ENCODE results near the gene PTAFR.
"Not testable (repeated sequence)": the region's sequence is repeated elsewhere in the genome, so short reads cannot be mapped to it uniquely, and the experiment has no call there.

PTAFR gene

DNA sequence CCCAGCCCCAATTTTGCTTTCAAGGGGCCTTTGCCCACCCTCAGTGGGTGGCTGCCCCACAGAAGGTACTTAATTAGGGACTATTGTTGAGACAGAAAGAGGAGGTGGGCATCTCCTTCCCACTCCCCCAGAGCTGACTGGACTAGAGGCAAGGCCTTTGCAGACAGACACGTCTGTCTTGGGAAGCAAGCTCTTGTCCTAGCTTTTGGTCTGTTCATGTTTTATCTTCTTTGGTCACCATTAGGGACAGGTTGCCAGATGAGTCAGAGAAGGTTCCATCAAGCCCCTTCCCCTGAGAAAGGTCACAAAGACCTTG is 27.7 kb downstream of the PTAFR start:
- ATAC-seq (replicated peaks; ENCODE audit: extremely low read depth, poor library complexity, severe bottlenecking) (no peak), DNase-seq (ENCODE audit: low spot score in 2 of 2) (no peak)
- H3K9me3 Mint-ChIP-seq: peaks cover 4% of the 10 kb centered on the region
- no peaks in the 10 kb centered on the region for H3K27me3 Mint-ChIP-seq
- H3K4me1 Mint-ChIP-seq: peaks cover 6% of the 10 kb centered on the region
- no peak overlapping the region for H3K4me3 Mint-ChIP-seq
- no peak overlapping the region for H3K27ac Mint-ChIP-seq (ENCODE audit: low read depth)
- no peaks in the 10 kb centered on the region for H3K36me3 Mint-ChIP-seq (ENCODE audit: insufficient read depth)

DNA sequence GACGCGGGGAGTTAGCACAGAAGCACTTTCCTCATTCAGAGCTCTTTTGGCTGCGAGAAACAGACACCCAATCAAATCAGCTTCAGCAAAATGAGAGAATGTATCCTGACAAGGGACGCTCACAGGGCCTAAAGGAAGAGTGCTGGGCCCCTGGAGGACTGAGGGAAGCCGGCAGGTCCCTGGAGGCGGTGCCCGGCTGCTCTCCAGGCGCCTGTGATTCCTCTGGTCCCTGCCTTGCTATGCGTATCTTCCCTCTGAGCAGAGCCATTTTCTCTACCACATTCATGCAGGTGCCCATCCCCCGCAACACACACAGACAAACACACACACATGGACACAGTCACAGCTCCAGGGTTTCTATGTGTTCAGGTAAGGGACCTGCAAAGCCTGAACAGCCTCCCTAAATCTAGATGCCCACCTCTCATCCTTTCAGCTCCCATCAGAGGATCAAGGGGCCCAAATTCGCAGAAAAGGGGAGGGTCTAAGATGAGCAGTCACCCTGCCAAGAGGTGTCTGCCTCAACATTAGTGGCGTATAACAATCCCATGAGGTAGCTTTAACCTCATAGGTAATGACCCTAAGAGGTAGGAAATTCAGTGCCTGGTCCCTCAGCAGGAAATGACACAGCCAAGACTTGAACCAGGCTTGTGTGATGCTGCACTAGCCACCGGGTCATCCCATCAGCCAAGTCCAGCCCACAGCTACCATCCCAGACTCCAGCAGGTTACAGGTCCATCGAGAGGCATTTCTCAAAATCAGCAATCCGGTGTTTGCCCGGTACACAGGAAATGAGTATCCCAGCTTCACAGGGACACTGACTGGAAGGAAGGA is 29.0 kb downstream of the PTAFR start:
- Mint-ChIP-seq H3K4me3 (no peak overlapping the region), H3K4me1 (peaks cover 6% of the 10 kb centered on the region), H3K36me3 (ENCODE audit: insufficient read depth) (no peaks in the 10 kb centered on the region), H3K27ac (ENCODE audit: low read depth) (no peak overlapping the region), H3K9me3 (peaks cover 4% of the 10 kb centered on the region), H3K27me3 (no peaks in the 10 kb centered on the region)
- no peak for DNase-seq (ENCODE audit: low spot score in 2 of 2)
- no peak for ATAC-seq (replicated peaks; ENCODE audit: extremely low read depth, poor library complexity, severe bottlenecking)

DNA sequence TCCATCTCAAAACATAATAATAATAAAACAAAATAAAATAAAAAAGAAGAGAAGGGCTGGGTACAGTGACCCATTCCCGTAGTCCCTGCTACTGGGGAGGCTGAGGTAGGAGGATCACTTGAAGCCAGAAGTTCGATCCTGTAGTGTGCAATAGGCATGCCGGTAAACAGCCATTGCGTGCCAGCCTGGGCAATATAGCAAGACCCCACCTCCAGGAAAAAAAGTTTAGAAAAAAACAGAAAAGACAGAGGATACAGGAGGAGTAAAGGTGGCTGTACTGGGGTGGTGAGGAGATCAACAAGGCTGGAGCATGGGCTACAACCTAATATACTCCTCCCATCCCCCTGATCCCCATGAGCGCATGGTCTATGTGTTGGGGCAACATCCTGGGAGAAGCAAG is 30.8 kb downstream of the PTAFR start:
- H3K4me1 Mint-ChIP-seq: peaks cover 6% of the 10 kb centered on the region
- H3K27me3 Mint-ChIP-seq: no peaks in the 10 kb centered on the region
- DNase-seq (ENCODE audit: low spot score in 2 of 2): no peak
- no peak overlapping the region for H3K4me3 Mint-ChIP-seq
- H3K27ac Mint-ChIP-seq (ENCODE audit: low read depth): no peak overlapping the region
- no peak for ATAC-seq (replicated peaks; ENCODE audit: extremely low read depth, poor library complexity, severe bottlenecking)
- no peaks in the 10 kb centered on the region for H3K36me3 Mint-ChIP-seq (ENCODE audit: insufficient read depth)
- peaks cover 4% of the 10 kb centered on the region for H3K9me3 Mint-ChIP-seq

DNA sequence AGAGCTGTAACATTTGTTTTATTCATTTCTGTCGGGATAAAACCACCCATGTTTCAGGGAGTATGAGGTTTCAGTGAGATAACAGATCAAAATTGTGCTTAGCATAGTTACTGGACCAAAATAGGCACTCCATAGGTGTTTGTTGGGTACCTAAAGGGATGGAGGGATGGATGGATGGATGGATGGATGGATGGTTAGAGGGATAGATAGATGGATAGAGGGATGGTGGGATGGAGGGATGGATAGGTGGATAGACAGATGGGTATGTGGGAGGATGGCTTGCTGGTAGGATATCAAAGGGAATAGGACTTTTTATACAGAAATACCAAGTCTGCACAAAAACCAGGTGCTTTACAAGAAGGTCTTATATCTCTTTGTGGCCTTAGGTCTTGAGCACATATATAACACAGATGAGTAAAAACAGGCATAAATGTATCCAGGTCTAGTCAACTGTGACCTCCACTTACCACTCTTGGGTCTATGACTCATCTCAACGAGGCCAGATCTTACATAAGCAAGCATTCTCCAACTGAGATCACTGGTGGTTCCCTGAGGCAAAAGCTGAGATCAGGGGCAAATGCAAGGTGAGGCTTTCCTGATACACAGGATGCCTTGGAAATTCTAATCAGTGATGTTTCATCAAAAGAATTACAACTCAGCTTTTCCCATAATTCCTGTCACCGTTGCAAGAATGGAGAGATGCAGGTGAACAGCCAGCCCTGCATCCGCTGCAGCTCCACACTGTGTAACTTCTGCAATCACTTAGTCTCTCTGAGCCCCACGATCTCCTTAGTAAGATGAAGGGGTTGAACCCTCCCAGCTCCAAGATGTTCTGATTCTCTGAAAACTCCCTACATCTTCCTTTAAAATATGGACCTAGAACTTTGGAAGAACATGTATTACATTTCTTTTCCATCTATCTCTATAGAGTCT is 32.0 kb downstream of the PTAFR start:
- Mint-ChIP-seq H3K27ac (ENCODE audit: low read depth) (no peak overlapping the region), H3K36me3 (ENCODE audit: insufficient read depth) (no peaks in the 10 kb centered on the region), H3K4me3 (no peak overlapping the region), H3K9me3 (no peaks in the 10 kb centered on the region), H3K4me1 (peaks cover 6% of the 10 kb centered on the region), H3K27me3 (no peaks in the 10 kb centered on the region)
- DNase-seq (ENCODE audit: low spot score in 2 of 2) (no peak), ATAC-seq (replicated peaks; ENCODE audit: extremely low read depth, poor library complexity, severe bottlenecking) (no peak)

DNA sequence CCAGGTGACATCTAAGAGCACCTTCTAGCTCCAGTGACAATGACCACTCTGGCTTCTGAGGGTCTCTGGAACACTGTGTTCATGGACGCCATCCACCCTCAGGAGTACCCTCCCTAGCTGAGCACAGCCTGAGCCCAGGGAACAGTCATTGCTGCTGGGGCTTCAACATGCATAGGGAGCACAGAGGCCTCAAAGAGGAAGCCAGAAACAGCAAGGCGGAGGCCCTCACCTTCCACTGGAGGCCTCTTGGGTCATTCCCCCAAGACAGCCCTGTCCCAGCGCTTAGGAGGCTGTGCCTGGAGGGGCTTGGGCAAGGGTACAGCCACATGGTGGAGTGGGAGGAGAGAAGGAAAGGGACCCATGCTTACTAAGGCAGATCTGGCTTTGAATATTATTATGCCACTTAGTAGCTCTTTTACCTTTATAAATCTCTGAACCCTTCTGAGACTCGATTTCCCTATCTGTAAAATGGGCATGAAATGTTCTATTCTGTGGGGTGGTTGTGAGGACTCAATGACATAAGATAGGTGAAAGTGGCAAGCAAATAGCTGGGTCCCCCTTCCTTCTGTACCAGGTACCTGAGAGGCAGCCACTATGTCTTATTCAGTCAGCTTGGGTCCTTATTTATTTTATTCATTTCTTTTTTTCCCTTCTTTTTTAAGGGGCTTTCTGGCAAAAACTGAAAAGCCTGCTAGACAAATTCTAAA is 32.8 kb downstream of the PTAFR start:
- no peaks in the 10 kb centered on the region for H3K36me3 Mint-ChIP-seq (ENCODE audit: insufficient read depth)

DNA sequence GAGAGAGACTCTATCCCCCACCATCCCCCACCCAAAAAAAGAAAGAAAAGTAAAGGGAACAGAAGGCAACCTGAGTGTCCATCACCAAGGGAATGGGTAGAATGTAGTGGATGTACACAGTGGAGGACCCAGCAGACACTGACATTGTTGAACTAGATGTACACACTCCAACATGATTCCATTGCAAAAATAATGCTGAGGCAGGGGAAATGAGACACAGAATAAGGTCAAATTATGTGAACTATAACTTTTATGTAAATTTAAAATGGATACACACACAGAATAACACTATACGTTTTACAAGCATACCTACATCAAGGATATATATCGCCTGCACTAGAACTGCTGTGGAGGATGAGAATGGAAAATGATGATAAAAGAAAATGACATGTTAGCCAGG is 34.8 kb downstream of the PTAFR start:
- no peak overlapping the region for H3K4me3 Mint-ChIP-seq
- no peak for DNase-seq (ENCODE audit: low spot score in 2 of 2)
- H3K27me3 Mint-ChIP-seq: no peaks in the 10 kb centered on the region
- peaks cover 6% of the 10 kb centered on the region for H3K4me1 Mint-ChIP-seq
- ATAC-seq (replicated peaks; ENCODE audit: extremely low read depth, poor library complexity, severe bottlenecking): no peak
- H3K36me3 Mint-ChIP-seq (ENCODE audit: insufficient read depth): no peaks in the 10 kb centered on the region
- H3K27ac Mint-ChIP-seq (ENCODE audit: low read depth): no peak overlapping the region
- no peaks in the 10 kb centered on the region for H3K9me3 Mint-ChIP-seq

More for the DNA sequence above, 32.8 kb downstream of the PTAFR start:
- Mint-ChIP-seq H3K27ac (ENCODE audit: low read depth) (no peak overlapping the region), H3K4me3 (no peak overlapping the region), H3K27me3 (no peaks in the 10 kb centered on the region), H3K4me1 (peaks cover 6% of the 10 kb centered on the region), H3K9me3 (no peaks in the 10 kb centered on the region)
- DNase-seq (ENCODE audit: low spot score in 2 of 2) (no peak), ATAC-seq (replicated peaks; ENCODE audit: extremely low read depth, poor library complexity, severe bottlenecking) (no peak)

DNA sequence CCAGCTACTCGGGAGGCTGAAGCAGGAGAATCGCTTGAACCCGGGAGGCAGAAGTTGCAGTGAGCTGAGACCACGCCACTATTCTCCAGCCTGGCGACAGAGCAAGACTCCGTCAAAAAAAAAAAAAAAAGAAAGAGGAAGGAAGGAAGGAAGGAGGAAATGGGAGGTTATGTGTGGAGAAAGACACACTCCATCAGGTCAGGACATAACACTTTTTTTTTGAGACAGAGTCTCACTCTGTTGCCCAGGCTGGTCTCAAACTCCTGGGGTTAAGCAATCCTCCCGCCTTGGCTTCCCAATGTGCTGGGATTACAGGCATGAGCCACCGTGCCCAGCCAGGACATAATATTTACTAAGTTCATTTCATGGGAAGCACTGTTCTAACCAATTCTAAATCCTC is 36.6 kb downstream of the PTAFR start:
- not testable (repeated sequence) for H3K27ac Mint-ChIP-seq (ENCODE audit: low read depth); H3K4me3 Mint-ChIP-seq; ATAC-seq (replicated peaks; ENCODE audit: extremely low read depth, poor library complexity, severe bottlenecking); H3K4me1 Mint-ChIP-seq; H3K36me3 Mint-ChIP-seq (ENCODE audit: insufficient read depth); H3K27me3 Mint-ChIP-seq; DNase-seq (ENCODE audit: low spot score in 2 of 2); H3K9me3 Mint-ChIP-seq

DNA sequence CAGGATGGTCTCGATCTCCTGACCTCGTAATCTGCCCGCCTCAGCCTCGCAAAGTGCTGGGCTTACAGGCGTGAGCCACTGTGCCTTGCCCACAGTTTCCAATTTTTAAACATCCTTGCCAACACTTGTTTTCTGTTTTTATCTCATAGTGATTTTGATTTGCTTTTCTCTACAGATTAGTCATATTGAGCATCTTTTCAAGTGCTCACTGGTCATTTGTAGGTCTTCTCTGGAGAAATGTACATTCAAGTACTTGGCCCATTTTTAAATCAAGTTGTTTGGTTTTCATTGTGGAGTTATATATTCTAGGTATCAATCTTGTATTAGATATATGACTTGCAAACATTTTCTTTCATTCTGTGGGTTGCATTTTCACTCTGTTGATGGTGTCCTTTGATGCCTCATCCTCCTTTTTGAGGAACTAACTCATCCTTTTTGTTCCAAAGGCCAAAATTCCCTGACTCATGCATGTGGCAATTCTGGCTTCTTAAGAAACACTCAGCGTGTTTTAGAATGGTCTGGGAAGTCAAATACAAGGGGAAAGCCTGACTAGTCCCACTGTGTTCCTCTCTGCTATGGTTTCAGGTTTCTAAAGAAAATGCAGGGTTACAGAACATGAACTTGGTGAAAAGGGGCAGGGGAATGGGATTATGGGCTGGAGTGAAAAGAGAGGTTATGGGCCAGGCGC is 37.3 kb downstream of the PTAFR start:
- Mint-ChIP-seq H3K27ac (ENCODE audit: low read depth) (no peak overlapping the region), H3K4me1 (peaks cover 3% of the 10 kb centered on the region), H3K4me3 (no peak overlapping the region), H3K27me3 (no peaks in the 10 kb centered on the region), H3K36me3 (ENCODE audit: insufficient read depth) (no peaks in the 10 kb centered on the region), H3K9me3 (no peaks in the 10 kb centered on the region)
- DNase-seq (ENCODE audit: low spot score in 2 of 2): no peak
- no peak for ATAC-seq (replicated peaks; ENCODE audit: extremely low read depth, poor library complexity, severe bottlenecking)

DNA sequence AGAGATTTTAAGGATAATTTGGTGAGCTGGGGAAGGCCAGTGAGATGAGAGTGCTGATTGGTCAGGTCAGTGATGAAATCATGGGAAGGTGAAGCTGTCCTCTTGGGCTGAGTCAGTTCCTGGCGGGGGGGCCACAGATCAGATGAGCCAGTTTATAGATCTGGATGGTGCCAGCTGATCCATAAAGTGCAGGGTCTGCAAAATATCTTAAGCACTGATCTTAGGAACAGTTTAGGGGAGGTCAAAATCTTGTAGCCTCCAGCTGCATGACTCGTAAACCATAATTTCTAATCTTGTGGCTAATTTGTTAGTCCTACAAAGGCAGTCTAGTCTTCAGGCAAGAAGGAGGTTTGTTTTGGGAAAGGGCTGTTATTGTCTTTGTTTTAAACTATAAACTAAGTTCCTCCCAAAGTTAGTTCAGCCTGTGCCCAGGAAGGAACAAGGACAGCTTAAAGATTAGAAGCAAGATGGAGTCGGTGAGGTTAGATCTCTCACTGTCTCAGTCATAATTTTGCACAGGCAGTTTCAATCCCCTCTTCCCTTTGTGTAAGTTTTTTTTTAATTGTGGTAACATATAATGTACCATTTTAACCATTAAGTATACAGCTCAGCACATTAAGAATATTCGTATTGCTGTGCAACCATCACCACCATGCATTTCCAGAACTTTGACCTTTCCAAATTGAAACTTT is 39.4 kb downstream of the PTAFR start:
- no peak overlapping the region for H3K4me3 Mint-ChIP-seq
- no peaks in the 10 kb centered on the region for H3K9me3 Mint-ChIP-seq
- H3K4me1 Mint-ChIP-seq: no peaks in the 10 kb centered on the region
- DNase-seq (ENCODE audit: low spot score in 2 of 2): no peak
- no peak for ATAC-seq (replicated peaks; ENCODE audit: extremely low read depth, poor library complexity, severe bottlenecking)
- no peak overlapping the region for H3K27ac Mint-ChIP-seq (ENCODE audit: low read depth)
- no peaks in the 10 kb centered on the region for H3K27me3 Mint-ChIP-seq
- H3K36me3 Mint-ChIP-seq (ENCODE audit: insufficient read depth): no peaks in the 10 kb centered on the region

DNA sequence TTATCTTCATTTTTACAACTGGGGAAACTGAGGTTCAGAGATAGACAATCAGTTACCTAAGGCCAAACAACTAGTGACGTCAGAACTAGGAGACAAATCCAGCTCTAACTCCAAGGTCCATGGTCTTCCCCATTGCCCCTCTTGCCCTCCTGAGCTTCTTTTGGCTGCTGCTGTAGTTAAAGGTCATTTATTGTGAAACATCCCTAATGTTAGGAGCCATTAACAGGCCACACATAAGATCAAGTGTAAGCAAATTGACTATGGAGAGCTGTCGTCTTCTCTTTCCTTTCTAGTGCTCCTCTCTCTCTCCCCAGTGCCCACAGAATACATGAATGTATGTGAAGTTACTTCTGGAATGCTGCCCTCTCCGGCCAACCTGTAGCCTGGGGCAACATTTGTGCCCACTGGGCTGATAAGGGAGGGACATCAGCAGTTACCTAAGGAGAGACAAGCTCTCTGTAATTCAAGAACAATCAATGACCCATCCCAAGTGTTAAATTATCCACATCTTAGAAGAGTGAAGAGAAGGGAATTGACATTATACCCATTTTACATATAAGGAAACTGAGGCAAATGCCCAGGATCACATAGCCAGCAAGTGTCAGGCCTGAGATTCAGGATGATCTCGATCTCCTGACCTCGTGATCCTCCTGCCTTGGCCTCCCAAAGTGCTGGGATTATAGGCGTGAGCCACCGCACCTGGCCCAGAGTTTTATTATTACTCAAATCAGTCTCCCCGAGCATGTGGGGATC is 40.1 kb downstream of the PTAFR start:
- no peak for DNase-seq (ENCODE audit: low spot score in 2 of 2)

DNA sequence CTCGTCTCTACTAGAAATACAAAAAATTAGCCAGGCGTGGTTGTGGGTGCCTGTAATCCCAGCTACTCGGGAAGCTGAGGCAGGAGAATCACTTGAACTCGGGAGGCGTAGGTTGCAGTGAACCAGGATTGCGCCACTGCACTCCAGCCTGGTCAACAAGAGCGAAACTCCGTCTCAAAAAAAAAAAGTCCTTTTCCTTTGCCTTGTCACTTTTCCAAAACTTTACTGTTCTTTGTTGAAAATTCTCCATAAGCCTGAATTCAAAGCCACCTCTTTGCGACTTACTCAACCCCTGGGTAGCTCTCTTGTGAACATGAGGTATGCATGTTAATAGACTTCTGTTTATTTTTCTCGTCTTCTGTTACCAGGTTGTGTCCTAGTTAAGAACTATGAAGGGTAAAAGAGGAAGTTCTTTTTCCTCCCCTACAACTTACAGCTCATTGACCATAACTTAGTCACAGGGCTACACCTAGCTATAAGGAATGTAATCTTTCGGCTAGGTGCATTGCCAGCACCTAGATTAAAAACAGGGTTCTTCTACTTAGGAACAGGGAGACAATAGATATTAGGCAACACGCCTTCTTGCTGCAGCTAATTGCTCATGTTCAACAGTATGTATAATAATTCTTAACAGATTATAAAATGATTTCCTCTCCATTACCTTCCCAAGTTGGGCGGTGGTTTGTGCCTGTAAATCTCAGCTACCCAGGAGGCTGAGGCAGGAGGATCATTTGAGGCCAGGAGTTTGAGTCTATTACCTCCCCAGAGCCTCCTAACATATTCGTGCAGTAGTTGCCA is 40.9 kb downstream of the PTAFR start:
- no peaks in the 10 kb centered on the region for H3K4me1 Mint-ChIP-seq
- no peak overlapping the region for H3K27ac Mint-ChIP-seq (ENCODE audit: low read depth)
- no peak overlapping the region for H3K4me3 Mint-ChIP-seq
- ATAC-seq (replicated peaks; ENCODE audit: extremely low read depth, poor library complexity, severe bottlenecking) (peak; percentile 40), DNase-seq (ENCODE audit: low spot score in 2 of 2) (no peak)
- H3K27me3 Mint-ChIP-seq: no peaks in the 10 kb centered on the region
- H3K9me3 Mint-ChIP-seq: no peaks in the 10 kb centered on the region
- H3K36me3 Mint-ChIP-seq (ENCODE audit: insufficient read depth): no peaks in the 10 kb centered on the region

More for the DNA sequence above, 40.1 kb downstream of the PTAFR start:
- H3K4me1 Mint-ChIP-seq: no peaks in the 10 kb centered on the region
- no peaks in the 10 kb centered on the region for H3K36me3 Mint-ChIP-seq (ENCODE audit: insufficient read depth)
- H3K27ac Mint-ChIP-seq (ENCODE audit: low read depth): no peak overlapping the region
- ATAC-seq (replicated peaks; ENCODE audit: extremely low read depth, poor library complexity, severe bottlenecking): no peak
- H3K4me3 Mint-ChIP-seq: no peak overlapping the region
- H3K27me3 Mint-ChIP-seq: no peaks in the 10 kb centered on the region
- no peaks in the 10 kb centered on the region for H3K9me3 Mint-ChIP-seq

All from central memory CD8-positive, alpha-beta T cell (primary cell).